HG03139 (cell line): Measurements from ENCODE around the gene MTUS2.
A peak's percentile ranks its signal among the peaks of the same experiment; 100 is the strongest.

ENCODE experiments used
- ATAC-seq: cut with Tn5 transposase; IDR thresholded peaks from one replicate; pipeline ENCODE4 v1.9.1; 2021; ENCODE audit not compliant: unreplicated experiment

The MTUS2 gene

GRCh38 chr13:29499506-29500165, 679.5 kb downstream of the MTUS2 start:
- ATAC-seq, result no peak

GRCh38 chr13:29500386-29500785, 680.2 kb downstream of the MTUS2 start:
- ATAC-seq, result no peak

- no peak for ATAC-seq
Measured at GRCh38 chr13:29501674-29502073, 681.5 kb downstream of the MTUS2 start.

- ATAC-seq, result no peak
Measured at GRCh38 chr13:29502391-29503008, 682.4 kb downstream of the MTUS2 start.

- ATAC-seq, result no peak
Measured at GRCh38 chr13:29503041-29503837, 683.1 kb downstream of the MTUS2 start.

- no peak for ATAC-seq
Measured at GRCh38 chr13:29504691-29505090, 684.6 kb downstream of the MTUS2 start.

GRCh38 chr13:29505511-29505910, 685.4 kb downstream of the MTUS2 start:
- no peak for ATAC-seq

GRCh38 chr13:29505950-29506349, 685.8 kb downstream of the MTUS2 start:
- ATAC-seq, result no peak

- no peak for ATAC-seq
Measured at GRCh38 chr13:29507356-29507755, 687.2 kb downstream of the MTUS2 start.

- ATAC-seq, result peak; percentile 70
Measured at GRCh38 chr13:29508130-29508875, 688.2 kb downstream of the MTUS2 start.

- ATAC-seq, result no peak
Measured at GRCh38 chr13:29508876-29509252, 688.7 kb downstream of the MTUS2 start.

- no peak for ATAC-seq
Measured at GRCh38 chr13:29509999-29510589, 690.0 kb downstream of the MTUS2 start.

GRCh38 chr13:29510651-29511084, 690.5 kb downstream of the MTUS2 start:
- no peak for ATAC-seq

- no peak for ATAC-seq
Measured at GRCh38 chr13:29511106-29511796, 691.1 kb downstream of the MTUS2 start.

- ATAC-seq, result no peak
Measured at GRCh38 chr13:29511980-29512379, 691.8 kb downstream of the MTUS2 start.

- no peak for ATAC-seq
Measured at GRCh38 chr13:29513002-29513980, 693.2 kb downstream of the MTUS2 start.

- ATAC-seq, result no peak
Measured at GRCh38 chr13:29513981-29514719, 694.0 kb downstream of the MTUS2 start.

GRCh38 chr13:29514720-29515310, 694.7 kb downstream of the MTUS2 start:
- no peak for ATAC-seq
